Panc1 (cell line): ENCODE results near the gene ACTA2. TPM values are rescaled to one million over a fixed set of nuclear protein-coding genes. Genes with fewer than 3 reads are reported as not detected.

Source experiments
- ATAC-seq: fragments of 200-7000 bp; cut with Tn5 transposase; 2 replicates; pipeline ENCODE4 v1.9.1; 2020; ENCODE audit warnings: mild to moderate bottlenecking, moderate library complexity
- BruUV-seq: library from RNA; stranded (reverse); fragments of 400-500 nt; replicated peaks from 2 replicates; lab custom pipeline; 2021; lab: Mats Ljungman, UMichigan
- CTCF ChIA-PET: fragments of 300-600 bp; sonication (Branson Sonifier 250); formaldehyde crosslinking; loops from one replicate; lab custom pipeline; 2022; ENCODE audit warnings: antibody characterized with exemption; lab: Charles Lee
- POLR2A ChIA-PET: fragments of 300-600 bp; sonication (Branson Sonifier 250); formaldehyde crosslinking; loops from one replicate; lab custom pipeline; 2022; ENCODE audit warnings: antibody characterized with exemption; lab: Charles Lee
- DNase-seq: peaks from one replicate; pipeline ENCODE4 v3.0.0-alpha.2; 2010; ENCODE audit warnings: low read depth, low spot score
- H3K27ac ChIP-seq: 2 replicates; pipeline ENCODE4 v1.5.1; 2011; ENCODE audit warnings: mild to moderate bottlenecking, low read length, inconsistent platforms
- H3K27me3 ChIP-seq: fragments of 200-500 bp; sonication (Bioruptor generic); 2 replicates; pipeline ENCODE4 v1.6.0; 2014; ENCODE audit warnings: low read length, inconsistent platforms; ENCODE audit not compliant: control insufficient read depth, insufficient read depth
- H3K36me3 ChIP-seq: fragments of 200-500 bp; sonication (Bioruptor generic); 2 replicates; pipeline ENCODE4 v1.5.1; 2014; ENCODE audit warnings: inconsistent platforms, mild to moderate bottlenecking, low read length, moderate library complexity; ENCODE audit not compliant: control insufficient read depth, insufficient read depth
- H3K4me1 ChIP-seq: 2 replicates; pipeline ENCODE4 v1.5.1; 2011; ENCODE audit warnings: inconsistent platforms, mild to moderate bottlenecking, low read length, moderate library complexity; ENCODE audit not compliant: control insufficient read depth, insufficient read depth
- H3K4me3 ChIP-seq, 2 experiments: 2 replicates each; pipeline ENCODE4 v1.5.1; 2011 to 2012; ENCODE audit warnings: low read depth in 2 of 2, low read length in 2 of 2, mild to moderate bottlenecking in 2 of 2, inconsistent platforms in 1 of 2, moderate library complexity in 1 of 2
- H3K9me3 ChIP-seq: fragments of 200-500 bp; sonication (Bioruptor generic); 2 replicates; pipeline ENCODE4 v1.5.1; 2014; ENCODE audit warnings: low read depth, mild to moderate bottlenecking, inconsistent platforms, low read length, moderate library complexity; ENCODE audit not compliant: control insufficient read depth, insufficient read depth
- CTCF ChIP-seq: fragments of 450-650 bp; IDR thresholded peaks from 2 replicates; pipeline ENCODE4 v1.5.1; 2017; ENCODE audit warnings: mild to moderate bottlenecking
- POLR2AphosphoS5 ChIP-seq: IDR thresholded peaks from 2 replicates; pipeline ENCODE4 v1.6.1; 2012; ENCODE audit warnings: mild to moderate bottlenecking, low read depth, low read length, moderate library complexity
- REST ChIP-seq, 2 experiments: IDR thresholded peaks; 2 replicates each; pipeline ENCODE4 v1.6.1; 2011 to 2012; ENCODE audit warnings: low read depth in 2 of 2, control low read depth in 1 of 2, low read length in 1 of 2, mild to moderate bottlenecking in 1 of 2, moderate library complexity in 1 of 2; ENCODE audit not compliant: insufficient read depth in 1 of 2
- SIN3A ChIP-seq: IDR thresholded peaks from 2 replicates; pipeline ENCODE4 v1.6.1; 2012; ENCODE audit warnings: low read depth, mild to moderate bottlenecking, low read length, moderate library complexity, borderline replicate concordance; ENCODE audit not compliant: insufficient read depth
- TCF7L2 ChIP-seq: IDR thresholded peaks from 2 replicates; pipeline ENCODE4 v1.6.1; 2011; ENCODE audit warnings: mild to moderate bottlenecking, low read depth, low read length, inconsistent platforms
- in situ Hi-C: cut with HindIII; loops from 2 replicates; pipeline ENCODE4 v1.10.0; 2016; ENCODE audit warnings: low sequenced_read_pairs, low pct_unique_long_range_greater_than_20kb
- intact Hi-C: fragments of 100-400 bp; cut with micrococcal nuclease; formaldehyde crosslinking; loops from one replicate; pipeline ENCODE4 v1.10.0; 2022; ENCODE audit not compliant: unreplicated experiment
- total RNA-seq: library from RNA; stranded (reverse); gene quantifications from one replicate; pipeline ENCODE4 v1.2.1, GENCODE V29; 2021; ENCODE audit not compliant: unreplicated experiment

ACTA2 gene
- total RNA-seq, 1 experiment from 2014 or later = 4.7 TPM

DNA sequence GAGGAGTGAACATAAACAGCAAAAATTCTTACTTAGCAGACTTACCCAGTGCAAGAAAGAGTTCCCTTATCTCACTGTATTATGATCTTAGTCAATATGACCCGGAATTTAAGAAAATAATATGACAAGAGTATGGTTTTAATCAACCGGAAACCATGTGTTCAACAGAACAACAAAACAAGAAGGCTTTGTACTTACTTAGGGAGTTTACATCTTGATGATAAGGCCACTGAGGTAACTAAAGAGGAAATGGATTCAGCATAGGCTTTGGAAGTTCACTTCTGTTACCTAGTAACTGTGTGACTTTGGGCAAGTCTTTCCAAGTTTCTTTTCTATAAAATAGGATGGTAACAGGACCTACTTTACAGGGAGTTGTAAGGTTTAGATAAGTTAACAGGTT is 30.6 kb upstream of the ACTA2 start:
- CTCF ChIA-PET = no interaction called here
- in situ Hi-C loops = no loop called here
- no peaks in the 10 kb centered on the region for H3K4me1 ChIP-seq
- TF ChIP-seq TCF7L2 = no peak
- TF ChIP-seq CTCF = no peak
- no peak for TF ChIP-seq SIN3A
- TF ChIP-seq REST (IDR thresholded peaks at IDR 0.05; ENCODE audit: insufficient read depth in 1 of 2, low read depth in 2 of 2, low read length in 1 of 2) = no peak
- TF ChIP-seq POLR2AphosphoS5 = no peak
- POLR2A ChIA-PET = no interaction called here
- no peak overlapping the region for H3K4me3 ChIP-seq
- no TSS peak for BruUV-seq
- ATAC-seq (no peak), DNase-seq (no peak)
- H3K27me3 ChIP-seq = no peaks in the 10 kb centered on the region
- H3K27ac ChIP-seq = no peak overlapping the region
- H3K36me3 ChIP-seq = no peaks in the 10 kb centered on the region
- H3K9me3 ChIP-seq = no peaks in the 10 kb centered on the region
- intact Hi-C loops = no loop called here

GRCh38 chr10:88982366-88982765 is 29.8 kb upstream of the ACTA2 start:
- CTCF ChIA-PET = interaction anchor here (0.9 kb wide), 1 partner anchor 48 kb away, joined by 4 read pairs; no protein-coding TSS in a partner anchor
- no peak for DNase-seq
- no peaks in the 10 kb centered on the region for H3K36me3 ChIP-seq
- intact Hi-C loops (no loop called here), in situ Hi-C loops (no loop called here)
- H3K27me3 ChIP-seq = no peaks in the 10 kb centered on the region
- no peaks in the 10 kb centered on the region for H3K4me1 ChIP-seq
- no peaks in the 10 kb centered on the region for H3K9me3 ChIP-seq
- no peak for TF ChIP-seq CTCF
- no peak for TF ChIP-seq REST (IDR thresholded peaks at IDR 0.05; ENCODE audit: insufficient read depth in 1 of 2, low read depth in 2 of 2, low read length in 1 of 2)
- TF ChIP-seq TCF7L2 = no peak
- no peak for TF ChIP-seq SIN3A
- no peak for TF ChIP-seq POLR2AphosphoS5
- BruUV-seq = no TSS peak
- no peak for ATAC-seq
- H3K27ac ChIP-seq = no peak overlapping the region
- POLR2A ChIA-PET = no interaction called here
- H3K4me3 ChIP-seq = no peak overlapping the region
